GM10847 (cell line): Measurements from ENCODE around the gene HPGD.

ENCODE experiments used
- POLR2A ChIP-seq: IDR thresholded peaks from 2 replicates; pipeline ENCODE4 v1.6.1; 2011; ENCODE audit not compliant: insufficient read length; ENCODE audit errors: extremely low read depth

The HPGD gene

DNA sequence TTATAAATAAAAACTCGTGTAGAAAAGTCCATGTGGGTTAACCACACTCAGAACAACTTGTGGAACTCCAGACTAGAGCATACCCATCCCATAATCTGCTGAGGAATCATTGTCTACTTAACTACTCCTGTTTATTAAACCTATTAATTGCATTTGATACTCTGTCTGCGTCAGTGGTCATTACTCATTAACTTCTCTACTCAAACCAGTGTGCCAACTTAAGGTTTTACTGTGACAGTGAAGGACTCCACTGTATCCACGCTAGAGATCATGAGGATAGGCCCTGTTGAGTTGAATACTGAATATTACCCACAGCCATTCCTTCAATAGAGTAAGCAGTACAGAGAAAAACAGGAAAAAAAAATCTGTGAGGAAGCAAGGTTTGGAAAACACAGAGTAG is 17.3 kb downstream of the HPGD start:
- no peak for TF ChIP-seq POLR2A

DNA sequence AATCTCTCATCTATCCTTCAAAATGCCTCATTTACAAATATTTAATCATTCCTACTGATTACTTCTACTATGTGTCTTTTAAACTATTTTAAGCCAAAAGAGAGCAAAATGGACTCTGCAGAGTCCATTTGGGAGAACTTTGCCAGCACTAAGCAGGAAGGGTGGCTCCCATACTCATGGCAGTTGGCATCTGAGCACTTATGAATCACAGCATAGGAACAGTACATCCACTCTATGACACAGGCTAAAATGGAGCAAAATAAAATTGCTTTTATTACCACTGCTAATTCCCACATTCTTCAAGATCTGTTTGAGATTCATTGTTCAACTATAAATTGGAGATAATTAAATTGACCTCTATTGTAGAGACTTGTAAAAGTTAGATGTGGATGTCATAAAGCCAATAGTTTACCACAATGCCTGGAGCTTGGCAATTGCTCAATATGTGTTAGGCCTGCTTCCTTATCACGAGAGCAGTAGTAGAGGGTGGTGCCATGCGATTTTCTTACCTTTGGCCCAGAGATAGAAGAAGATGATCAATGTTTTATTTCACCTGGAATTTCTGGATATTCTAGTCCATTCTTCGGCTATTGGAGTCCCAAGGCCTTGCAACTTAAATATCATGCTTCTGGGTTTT is 19.1 kb downstream of the HPGD start:
- TF ChIP-seq POLR2A = no peak

DNA sequence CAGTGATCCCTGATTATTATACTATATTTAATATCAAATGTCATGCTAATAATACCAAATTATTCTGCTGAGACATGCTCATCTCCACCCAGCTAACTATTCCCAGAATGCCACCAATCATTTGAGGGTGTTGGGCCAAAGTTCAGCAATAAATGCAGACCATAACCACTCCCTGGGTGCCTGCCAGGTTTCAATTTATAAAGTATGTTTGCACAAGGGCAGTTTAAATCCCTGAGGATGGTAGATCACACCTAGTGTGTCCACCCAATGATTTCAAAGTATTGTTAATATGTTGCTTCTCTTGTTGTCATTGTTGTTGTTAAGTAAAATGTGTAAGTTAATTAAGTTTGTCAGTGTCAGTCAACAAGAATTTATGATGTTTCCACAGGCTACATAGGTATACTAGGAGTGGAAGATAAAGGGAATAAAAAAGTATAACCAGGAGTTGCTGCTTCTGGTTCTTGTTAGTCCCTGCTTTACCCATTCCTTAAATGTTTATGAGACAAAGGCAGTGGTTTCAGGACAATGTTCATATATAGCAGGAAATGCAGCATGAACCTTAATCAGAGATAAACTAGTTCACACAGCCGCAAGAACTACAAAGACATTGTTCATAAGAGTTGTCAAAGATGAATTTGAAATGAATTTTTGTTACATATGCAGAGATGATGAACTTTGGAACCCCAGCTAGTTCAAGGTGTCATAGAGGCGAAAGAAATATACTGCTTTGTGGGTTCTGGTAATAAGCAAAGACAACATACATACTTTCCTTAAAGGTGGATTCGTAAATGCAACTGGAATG is 25.5 kb downstream of the HPGD start:
- no peak for TF ChIP-seq POLR2A

DNA sequence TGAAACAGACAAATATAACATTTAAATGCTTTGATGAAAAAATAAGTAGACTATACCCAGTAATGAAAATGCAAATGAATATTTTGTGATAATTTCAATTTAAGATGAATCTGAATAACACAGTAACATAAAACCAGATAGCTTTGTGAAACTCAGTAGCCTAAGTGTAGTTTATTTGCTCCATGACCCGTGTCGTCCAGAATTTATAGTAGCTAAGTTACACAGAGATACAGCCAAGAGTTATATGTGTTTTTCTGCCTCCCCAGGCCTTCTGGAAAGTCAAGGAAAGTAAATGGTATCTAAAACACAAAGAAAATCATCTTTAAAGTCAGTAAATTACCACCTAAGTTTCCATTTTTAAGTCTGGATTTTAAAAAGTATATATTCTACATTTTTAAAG is 26.7 kb downstream of the HPGD start:
- TF ChIP-seq POLR2A = no peak

DNA sequence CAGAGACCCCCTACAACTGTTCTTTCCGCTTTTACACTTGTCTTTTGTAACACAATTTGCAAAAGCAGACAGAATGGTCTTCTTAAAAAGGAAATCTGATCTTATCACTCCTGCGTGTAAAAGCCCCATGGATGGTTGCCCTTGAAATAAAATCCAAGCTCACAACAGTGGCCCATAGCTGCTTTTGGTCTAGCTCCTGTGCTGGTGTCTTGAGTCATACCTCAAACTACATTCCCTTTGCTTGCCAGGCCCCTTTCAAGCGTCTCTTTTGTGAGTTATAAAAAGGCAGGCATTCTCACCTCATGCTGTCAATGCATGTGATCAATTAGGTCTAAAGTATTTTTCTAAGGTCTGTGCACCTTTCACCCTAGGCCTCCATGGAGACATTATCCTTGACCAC is 27.6 kb downstream of the HPGD start:
- TF ChIP-seq POLR2A = no peak

DNA sequence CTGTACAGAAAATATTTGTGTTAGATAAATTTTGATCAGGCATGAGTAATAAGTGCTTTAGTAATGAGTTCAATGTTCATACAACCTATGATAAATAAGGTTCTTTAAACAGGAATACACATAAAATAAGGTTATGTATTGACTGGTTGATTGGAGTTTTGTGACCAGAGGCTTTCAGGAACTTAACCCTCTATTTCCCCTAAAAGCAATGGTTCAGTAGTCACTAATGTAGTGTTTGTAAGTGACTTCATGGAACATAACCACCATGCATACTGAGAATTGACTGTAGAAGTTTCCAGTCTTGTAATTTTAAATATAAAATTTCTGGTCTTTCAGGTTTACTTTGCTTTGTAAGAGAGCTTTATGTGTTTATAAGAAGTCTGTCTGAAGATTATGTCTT is 28.1 kb downstream of the HPGD start:
- no peak for TF ChIP-seq POLR2A

DNA sequence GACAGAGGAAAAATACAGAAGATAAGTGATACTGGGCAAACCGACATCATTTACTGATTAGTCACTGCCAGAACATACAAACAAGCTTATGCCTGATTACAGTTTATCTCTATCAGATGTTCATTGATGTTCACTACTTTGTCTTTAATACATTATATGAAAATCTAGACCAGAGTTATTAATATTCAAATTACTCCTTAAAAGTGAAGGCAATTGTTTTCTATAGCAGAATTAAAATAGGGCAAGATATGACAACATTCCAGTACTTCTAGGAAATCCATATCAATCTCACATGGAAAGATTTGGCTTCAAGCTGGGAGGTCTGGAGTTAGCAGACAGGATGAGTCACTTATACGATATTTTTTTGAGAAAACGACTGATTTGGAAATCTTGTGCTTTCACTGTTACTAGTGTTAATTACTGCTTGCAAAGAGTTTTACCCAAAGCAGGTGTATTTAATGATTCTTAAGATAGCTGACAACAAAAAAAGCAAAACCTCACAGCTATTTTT is 31.8 kb downstream of the HPGD start:
- TF ChIP-seq POLR2A = no peak

DNA sequence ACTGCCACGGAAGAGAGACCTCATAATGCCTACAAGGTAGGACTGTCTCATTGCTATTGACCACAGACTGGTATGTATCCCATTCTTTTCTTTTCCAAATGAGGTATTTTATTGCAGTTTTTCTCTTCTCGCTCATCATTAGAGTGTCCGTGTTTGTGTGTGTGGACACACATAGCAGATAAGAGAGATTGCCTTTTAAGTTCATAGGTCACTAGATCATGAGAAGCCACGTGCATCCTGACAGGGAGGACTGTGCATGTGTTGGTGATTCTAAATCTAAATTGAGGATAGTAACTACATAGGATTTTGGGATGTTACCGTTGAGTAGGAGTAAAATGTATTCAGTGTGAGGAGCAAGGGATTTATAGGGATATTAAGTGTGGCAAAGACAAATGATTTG is 37.3 kb downstream of the HPGD start:
- TF ChIP-seq POLR2A = no peak

DNA sequence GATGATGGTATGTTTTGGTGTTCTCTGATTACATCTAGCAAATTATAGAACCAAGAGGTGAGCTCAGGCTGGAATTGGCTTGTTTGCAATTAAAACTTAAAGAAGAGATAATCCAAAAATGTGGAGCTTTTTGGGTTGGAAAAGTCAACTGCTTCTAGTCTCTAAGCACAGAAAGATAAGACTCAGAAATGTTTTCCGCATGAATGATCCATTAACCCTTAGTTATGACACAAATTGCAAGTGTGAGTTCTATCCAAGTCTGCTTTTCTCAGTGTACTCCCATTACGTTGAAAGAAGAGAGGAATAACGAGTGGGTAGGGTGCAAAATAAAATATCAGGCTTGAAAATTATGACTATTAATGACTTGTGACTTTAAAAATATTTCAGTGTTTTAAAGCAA is 38.5 kb downstream of the HPGD start:
- no peak for TF ChIP-seq POLR2A

DNA sequence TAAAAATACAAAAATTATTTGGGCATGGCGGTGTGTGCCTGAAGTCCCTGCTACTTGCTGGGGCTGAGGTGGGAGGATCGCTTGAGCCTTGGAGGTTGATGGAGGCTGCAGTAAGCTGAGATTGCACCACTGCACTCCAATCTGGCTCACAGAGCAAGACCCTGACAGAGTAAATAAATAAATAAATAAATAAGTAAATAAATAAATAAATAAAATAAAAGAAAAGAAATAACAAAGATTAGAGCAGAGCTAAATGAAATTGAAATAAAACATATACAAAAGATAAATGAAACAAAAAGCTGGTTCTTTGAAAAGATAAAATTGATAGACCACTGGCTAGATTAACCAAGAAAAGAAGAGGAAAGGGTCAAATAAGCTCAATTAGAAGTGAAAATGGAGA is 43.1 kb downstream of the HPGD start:
- no peak for TF ChIP-seq POLR2A

DNA sequence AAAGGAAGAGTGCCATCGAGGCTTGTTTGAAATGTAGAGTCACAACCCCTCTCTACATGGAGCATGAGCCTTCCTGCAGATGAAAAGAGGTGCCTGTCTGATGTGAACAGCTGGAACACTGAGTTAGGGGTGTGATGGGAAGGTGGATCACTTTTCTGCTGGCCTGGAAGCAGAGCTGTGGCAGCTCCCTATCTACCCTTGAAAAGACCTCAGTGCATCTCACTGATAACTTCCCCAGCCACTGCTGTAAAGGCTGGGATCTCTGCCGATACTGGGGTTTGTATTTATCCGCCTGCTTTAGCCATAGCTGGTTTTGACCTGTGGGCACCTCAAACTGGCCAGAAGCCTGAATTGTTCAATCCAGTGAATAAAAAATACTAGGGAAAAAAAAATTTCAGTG is 46.8 kb downstream of the HPGD start:
- TF ChIP-seq POLR2A = no peak

DNA sequence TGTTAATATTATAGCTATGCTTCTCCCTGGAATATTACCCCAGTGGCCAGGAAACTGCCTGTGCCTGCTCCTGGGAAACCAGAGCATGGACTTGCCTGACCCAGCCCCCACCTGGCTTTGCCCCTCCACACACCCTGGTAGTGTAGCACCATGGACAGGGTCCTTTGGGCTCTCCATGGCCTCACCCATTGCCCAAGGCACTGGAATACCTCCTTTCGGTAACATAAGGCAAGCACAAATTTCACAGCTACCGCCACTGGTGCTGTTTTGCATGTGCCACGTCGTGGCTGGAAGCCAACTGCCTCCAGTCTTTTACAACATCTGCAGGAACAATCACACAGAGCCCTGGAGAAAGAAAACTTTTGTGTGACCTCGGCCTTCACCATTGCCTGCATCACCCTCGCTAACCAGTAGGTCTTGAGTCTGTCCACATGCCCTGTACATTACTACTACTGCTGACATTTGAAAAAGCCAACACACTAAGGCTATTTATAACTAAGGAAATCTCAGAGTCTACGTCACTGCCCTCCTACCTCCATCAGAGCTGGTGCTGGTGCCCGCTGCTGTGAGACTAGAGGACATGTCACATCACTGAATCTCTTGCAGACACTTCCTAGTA is 47.7 kb downstream of the HPGD start:
- no peak for TF ChIP-seq POLR2A

DNA sequence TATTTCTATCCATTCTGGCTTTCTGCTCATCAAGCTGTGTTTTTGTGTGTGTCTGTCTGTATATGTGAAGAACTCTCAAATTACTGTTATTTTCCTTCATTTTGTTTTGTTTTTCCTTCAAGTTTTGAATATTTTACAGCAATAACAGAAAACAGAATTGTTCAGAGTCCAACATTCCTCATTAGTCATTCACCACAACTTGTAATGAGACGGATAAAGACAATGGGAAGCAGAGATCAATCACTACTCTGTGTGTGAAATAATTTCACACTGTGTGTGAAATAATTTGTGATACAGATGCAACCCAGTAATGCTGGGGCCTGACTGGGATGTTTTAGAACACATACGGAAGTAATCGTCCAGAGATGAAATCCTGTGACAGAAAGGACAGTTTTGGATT is 55.2 kb downstream of the HPGD start:
- no peak for TF ChIP-seq POLR2A

DNA sequence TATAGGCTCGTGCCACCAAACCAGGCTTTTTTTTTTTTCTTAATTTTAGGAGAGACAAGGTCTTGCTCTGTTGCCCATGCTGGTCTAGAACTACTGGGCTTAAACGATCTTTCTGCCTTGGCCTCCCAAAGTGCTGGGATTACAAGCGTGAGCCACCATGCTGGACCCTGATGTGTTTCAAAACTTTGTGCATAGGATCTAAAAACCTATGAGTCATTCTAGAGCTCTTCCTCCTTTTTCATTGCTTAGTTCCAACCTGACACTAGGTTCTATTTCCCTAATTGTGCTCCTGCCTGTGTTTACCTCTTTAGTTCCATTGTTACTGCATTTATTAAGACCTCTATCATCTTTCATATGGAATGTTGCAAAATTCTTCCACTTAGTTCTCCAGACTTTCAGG is 57.3 kb downstream of the HPGD start:
- TF ChIP-seq POLR2A = no peak

DNA sequence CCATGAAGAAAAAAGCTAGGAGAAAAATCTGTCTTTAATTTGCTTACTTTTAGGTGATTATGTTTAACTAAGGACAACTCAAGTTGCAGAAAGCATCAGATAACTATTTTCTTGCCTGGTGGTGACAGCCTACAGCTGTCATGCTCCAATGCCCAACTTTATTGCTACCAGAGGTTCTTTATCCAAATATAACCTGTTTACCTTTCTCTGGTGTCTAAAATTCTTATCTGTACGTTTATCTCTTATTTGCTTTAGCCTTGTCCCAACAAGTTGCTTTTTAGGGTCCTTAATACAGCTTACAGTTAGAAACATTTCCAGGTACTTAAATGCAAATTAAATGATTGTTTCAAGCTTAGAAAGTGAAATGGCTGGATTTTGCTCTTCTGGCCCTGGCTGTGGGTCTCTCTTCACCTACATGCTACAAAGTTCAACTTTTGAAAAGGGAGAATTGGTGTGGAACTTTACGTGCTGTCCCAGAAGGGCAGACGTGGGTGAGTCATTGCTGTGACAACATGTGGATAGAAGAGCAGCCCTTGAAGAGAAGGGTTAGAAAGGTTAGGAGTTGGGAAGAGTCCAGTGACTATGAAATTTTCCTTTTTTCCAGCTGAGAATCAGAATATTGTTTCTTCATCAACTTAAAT is 60.7 kb downstream of the HPGD start:
- TF ChIP-seq POLR2A = no peak

DNA sequence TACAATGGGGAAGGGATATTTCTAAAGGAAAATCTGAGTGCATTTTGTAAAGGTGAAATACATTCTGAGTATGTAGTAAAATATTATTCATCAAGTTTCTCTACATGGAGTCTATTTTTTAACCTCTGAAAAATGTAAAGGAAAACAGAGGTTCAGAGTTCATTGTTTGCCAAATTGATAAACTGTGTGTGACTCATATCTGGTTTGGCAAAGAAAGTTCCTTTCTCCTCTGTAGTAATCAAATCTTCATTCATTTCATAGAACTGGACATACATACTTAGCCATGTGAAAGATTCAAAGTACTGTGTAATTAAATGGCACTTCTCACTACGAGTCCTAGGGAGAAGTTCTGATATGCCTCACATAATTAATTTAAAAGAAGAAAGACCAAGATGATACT is 61.6 kb downstream of the HPGD start:
- TF ChIP-seq POLR2A = no peak
